PC-9 (cell line): ENCODE results near the gene KLRF1.

ENCODE experiments used
- CTCF ChIP-seq: fragments of 200-600 bp; sonication (generic); conservative IDR thresholded peaks from 2 replicates; pipeline ENCODE4 v1.6.1; 2017; ENCODE audit warnings: mixed run types, antibody characterized with exemption, mild to moderate bottlenecking, moderate library complexity
- EZH2 ChIP-seq: fragments of 200-600 bp; sonication (generic); IDR thresholded peaks from 2 replicates; pipeline ENCODE4 v1.8.0; 2017; ENCODE audit warnings: antibody characterized with exemption, low read depth

- TF ChIP-seq CTCF (no peak), EZH2 (no peak)
Observed at GRCh38 chr12:9883175-9883574, 55.9 kb downstream of the KLRF1 start.
